Glutamatergic neuron (in vitro differentiated cells): ENCODE data around the gene FRMD3. TPM values are rescaled to one million over a fixed set of nuclear protein-coding genes. Genes with fewer than 3 reads are reported as not detected.
A peak's percentile ranks its signal among the peaks of the same experiment; 100 is the strongest.

ENCODE experiments used
- DNase-seq: peaks from one replicate; pipeline ENCODE4 v3.0.0; 2022
- H3K27ac Mint-ChIP-seq: one replicate; pipeline ENCODE4 v1.8.0; 2020; ENCODE audit warnings: mild to moderate bottlenecking, mixed read lengths, inconsistent platforms; ENCODE audit not compliant: unreplicated experiment
- H3K27me3 Mint-ChIP-seq: one replicate; pipeline ENCODE4 v1.8.0; 2020; ENCODE audit warnings: mild to moderate bottlenecking, moderate library complexity, mixed read lengths, inconsistent platforms; ENCODE audit not compliant: unreplicated experiment
- H3K36me3 Mint-ChIP-seq: one replicate; pipeline ENCODE4 v1.8.0; 2020; ENCODE audit warnings: mild to moderate bottlenecking, mixed read lengths, inconsistent platforms; ENCODE audit not compliant: unreplicated experiment
- H3K4me1 Mint-ChIP-seq: one replicate; pipeline ENCODE4 v1.8.0; 2020; ENCODE audit warnings: mild to moderate bottlenecking, low read depth, mixed read lengths, inconsistent platforms; ENCODE audit not compliant: unreplicated experiment
- H3K4me3 Mint-ChIP-seq: one replicate; pipeline ENCODE4 v1.8.0; 2020; ENCODE audit warnings: mild to moderate bottlenecking, mixed read lengths, inconsistent platforms; ENCODE audit not compliant: unreplicated experiment
- H3K9me3 Mint-ChIP-seq: one replicate; pipeline ENCODE4 v1.8.0; 2020; ENCODE audit warnings: mild to moderate bottlenecking, moderate library complexity, mixed read lengths, inconsistent platforms; ENCODE audit not compliant: unreplicated experiment
- total RNA-seq: library from RNA; stranded (reverse); fragmentation: NEBNext Ultra II Directional; extraction: Animal tissue kit (Norgen Biotek cat#: 25700); gene quantifications from one replicate; pipeline ENCODE4 v1.2.1, GENCODE V29; 2021; ENCODE audit not compliant: unreplicated experiment
- TF ChIP-seq, protein P1 (sequence below): fragments of 200-600 bp; sonication (generic); IDR thresholded peaks from one replicate; pipeline ENCODE4 v1.5.0; 2021; ENCODE audit not compliant: partially characterized antibody, unreplicated experiment

The FRMD3 gene
- total RNA-seq, 1 donor from 2014 or later = 20.7 TPM

DNA sequence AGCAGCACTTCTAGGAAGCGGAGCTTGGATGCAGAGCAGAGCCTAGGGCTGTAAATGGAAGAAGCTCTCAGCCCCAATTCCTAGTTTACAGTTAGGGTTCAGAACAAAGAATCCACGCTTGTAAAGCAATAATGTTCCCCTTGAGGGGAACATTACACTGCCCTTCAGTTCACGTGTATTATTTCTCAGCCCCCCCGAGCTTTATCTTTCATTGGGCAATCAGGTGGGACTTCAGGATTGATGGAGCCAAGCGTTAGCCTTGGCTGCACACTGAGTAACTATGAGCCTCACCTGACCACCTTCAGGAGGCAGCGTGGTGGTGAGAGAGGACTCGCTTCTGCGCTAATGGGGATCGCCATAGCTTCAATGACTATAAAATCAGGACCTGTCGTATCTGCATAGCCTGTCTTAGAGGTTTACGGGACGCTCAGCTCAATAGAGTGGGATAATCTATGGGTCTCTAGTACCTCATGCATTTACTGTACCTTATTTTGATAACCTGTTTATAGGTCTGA lies 318.2 kb downstream of the FRMD3 start:
- TF ChIP-seq, protein P1, sequence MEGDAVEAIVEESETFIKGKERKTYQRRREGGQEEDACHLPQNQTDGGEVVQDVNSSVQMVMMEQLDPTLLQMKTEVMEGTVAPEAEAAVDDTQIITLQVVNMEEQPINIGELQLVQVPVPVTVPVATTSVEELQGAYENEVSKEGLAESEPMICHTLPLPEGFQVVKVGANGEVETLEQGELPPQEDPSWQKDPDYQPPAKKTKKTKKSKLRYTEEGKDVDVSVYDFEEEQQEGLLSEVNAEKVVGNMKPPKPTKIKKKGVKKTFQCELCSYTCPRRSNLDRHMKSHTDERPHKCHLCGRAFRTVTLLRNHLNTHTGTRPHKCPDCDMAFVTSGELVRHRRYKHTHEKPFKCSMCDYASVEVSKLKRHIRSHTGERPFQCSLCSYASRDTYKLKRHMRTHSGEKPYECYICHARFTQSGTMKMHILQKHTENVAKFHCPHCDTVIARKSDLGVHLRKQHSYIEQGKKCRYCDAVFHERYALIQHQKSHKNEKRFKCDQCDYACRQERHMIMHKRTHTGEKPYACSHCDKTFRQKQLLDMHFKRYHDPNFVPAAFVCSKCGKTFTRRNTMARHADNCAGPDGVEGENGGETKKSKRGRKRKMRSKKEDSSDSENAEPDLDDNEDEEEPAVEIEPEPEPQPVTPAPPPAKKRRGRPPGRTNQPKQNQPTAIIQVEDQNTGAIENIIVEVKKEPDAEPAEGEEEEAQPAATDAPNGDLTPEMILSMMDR = no peak
- Mint-ChIP-seq H3K4me1 (peaks cover 7% of the 10 kb centered on the region), H3K36me3 (peaks cover 15% of the 10 kb centered on the region), H3K9me3 (peaks cover 4% of the 10 kb centered on the region), H3K4me3 (peak overlapping the region; percentile 98), H3K27ac (no peak overlapping the region), H3K27me3 (no peaks in the 10 kb centered on the region)
- no peak for DNase-seq

DNA sequence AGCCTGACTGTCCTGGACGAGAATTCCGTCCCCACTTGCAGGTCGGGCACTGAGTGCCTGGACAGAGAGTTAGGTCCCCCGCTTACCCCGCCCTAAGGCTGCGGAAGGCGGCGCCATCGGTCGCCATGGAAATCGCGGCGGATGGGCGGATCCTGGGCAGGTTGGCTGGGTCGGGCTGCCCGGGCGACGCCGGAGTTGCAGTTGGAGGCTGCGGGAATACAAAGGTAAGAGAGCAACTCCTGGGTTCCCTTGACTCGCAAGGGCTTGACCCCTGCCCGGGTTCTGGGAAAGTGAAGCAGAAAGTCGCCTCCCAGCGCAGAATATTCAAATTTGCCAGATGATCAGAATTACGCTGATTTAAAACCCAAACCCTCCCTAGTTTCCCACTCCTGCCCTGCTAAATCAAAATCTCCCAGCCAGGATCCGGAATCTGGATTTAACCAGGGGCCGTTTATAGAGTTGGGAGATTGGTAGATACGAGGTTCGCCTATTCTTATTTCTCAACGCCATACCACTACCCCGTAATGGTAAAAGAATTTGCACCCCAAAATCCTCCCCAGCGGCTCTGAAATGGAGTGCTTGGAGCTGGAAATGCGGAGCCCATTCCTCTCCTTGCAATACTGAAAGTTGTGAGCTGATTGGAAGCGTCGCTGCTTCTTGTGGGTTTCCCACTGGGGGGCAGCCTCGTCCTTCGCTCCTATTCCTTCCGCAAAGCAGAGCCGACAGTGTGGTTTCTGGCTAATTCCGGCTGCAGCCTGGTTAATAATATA lies 318.9 kb downstream of the FRMD3 start:
- Mint-ChIP-seq H3K36me3 (peaks cover 21% of the 10 kb centered on the region), H3K27ac (peak overlapping the region; percentile 57), H3K27me3 (no peaks in the 10 kb centered on the region)

DNA sequence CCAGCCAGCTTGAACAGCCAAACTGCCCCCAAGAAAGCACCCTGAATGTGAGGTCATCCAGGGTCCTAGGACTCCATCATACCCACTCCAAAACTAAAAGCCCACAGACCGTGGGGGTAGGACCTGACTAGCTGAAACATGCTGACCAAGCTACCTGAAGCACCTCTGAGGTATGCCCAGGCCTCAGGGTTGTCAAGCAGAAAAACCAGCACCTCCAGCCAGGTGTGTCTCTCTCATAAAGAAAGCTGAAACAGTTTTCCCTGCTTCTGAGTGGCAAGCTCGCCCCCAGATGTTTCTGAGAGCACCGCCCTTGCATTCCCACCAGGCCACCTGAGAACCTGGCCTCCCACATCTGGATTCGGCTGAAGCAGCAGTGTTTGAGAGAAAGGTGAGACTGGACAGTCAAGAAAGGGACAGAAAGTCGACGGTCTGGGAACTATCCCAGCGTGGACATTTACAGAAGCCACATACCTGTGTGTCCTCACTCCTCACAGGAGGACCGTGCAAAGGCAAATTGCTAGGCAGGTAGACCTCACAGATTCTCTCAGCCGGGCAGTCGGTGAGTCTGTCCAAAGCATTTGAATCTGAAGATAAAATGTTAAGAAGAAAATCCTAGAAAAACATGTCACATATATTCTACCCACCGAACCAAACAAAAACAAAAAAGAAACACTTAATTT lies 319.6 kb downstream of the FRMD3 start:
- Mint-ChIP-seq H3K27me3 (no peaks in the 10 kb centered on the region), H3K27ac (no peak overlapping the region), H3K4me3 (peak overlapping the region; percentile 20), H3K9me3 (peaks cover 6% of the 10 kb centered on the region), H3K4me1 (peaks cover 7% of the 10 kb centered on the region), H3K36me3 (peaks cover 21% of the 10 kb centered on the region)
- DNase-seq = no peak
- TF ChIP-seq, protein P1 = no peak

More for the DNA sequence above, 318.9 kb downstream of the FRMD3 start:
- DNase-seq = peak; percentile 82
- TF ChIP-seq, protein P1 = peak; percentile 50
- Mint-ChIP-seq H3K4me3 (peak overlapping the region; percentile 98), H3K9me3 (peaks cover 6% of the 10 kb centered on the region), H3K4me1 (peaks cover 7% of the 10 kb centered on the region)

DNA sequence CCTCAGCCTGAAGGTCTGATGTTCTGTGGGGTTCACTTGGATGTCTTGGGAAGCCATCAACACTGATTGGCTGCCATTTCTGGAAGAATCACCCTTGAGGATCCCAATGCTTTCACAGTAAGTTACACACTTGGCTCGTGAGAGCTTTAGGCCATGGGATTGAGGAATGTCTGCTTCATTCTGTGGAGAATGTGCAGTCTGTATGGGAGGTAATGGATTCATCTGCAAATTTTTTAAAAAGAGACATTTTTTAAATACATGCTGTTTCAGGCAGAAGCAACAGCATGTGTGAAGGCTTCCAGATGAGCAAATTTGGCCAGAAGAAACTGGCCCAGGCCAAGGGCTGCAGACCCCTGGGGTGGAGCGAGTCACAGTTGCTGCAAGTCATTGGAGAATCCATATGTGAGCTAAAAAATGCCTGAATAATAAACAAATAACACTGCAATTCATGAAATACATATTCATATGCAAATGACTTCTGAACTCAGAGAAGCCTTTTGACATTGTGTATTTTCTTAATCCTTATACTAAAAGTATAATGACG lies 328.9 kb downstream of the FRMD3 start:
- no peak for DNase-seq
- H3K9me3 Mint-ChIP-seq = no peaks in the 10 kb centered on the region

More for the DNA sequence above, 328.9 kb downstream of the FRMD3 start:
- H3K36me3 Mint-ChIP-seq = no peaks in the 10 kb centered on the region
- no peak overlapping the region for H3K27ac Mint-ChIP-seq
- TF ChIP-seq, protein P1 = no peak
- H3K4me3 Mint-ChIP-seq = no peak overlapping the region
- no peaks in the 10 kb centered on the region for H3K4me1 Mint-ChIP-seq
- H3K27me3 Mint-ChIP-seq = no peaks in the 10 kb centered on the region
